Heart left ventricle (tissue), 13 donors: ENCODE data around the gene RNGTT.

ENCODE experiments used
- CTCF ChIP-seq, 12 donors: fragments of 200-600 bp; sonication (generic) in 4 of 12; IDR thresholded peaks; one replicate each; pipeline versions ENCODE4 v1.5.0 to v1.8.0; 2018 to 2022; ENCODE audit warnings: antibody characterized with exemption in 12 of 12, mild to moderate bottlenecking in 5 of 12
- POLR2A ChIP-seq, 2 donors: fragments of 450-650 bp; IDR thresholded peaks; one replicate each; pipeline ENCODE4 v1.6.1; 2017; ENCODE audit warnings: antibody characterized with exemption in 2 of 2, mild to moderate bottlenecking in 2 of 2, moderate library complexity in 2 of 2
- donor health status: ischemic (EF 13 %, LVEDD 7.1; RV severe dilation, severe dysfunction).
- donor health status: DM: no; HTN: yes; CAD: no.
- donor health status: DM: no; HTN: no; CAD: no.
- donor health status: ischemic (EF 25% LVEDD 6.9; RV normal size, moderate dysfunction).
- donor health status: ischemic (EF 25% LVEDD 5.7; RV mildly dilated, moderate dysfunction).
- donor health status: ischemic (EF 35%, LVEDD 5.7; RV mildly dilated, moderate dysfunction).
- donor health status: nonischemic (EF 11% LVEDD 7.7; RV severe dilation, severe dysfunction).
- donor health status: DM: yes; HTN: yes; CAD: no.
- donor health status: PGD.
- donor health status: ischemic (EF 29% LVEDD 5.4; RV normal size, mild dysfunction).
- donor health status: nonischemic (EF 23%, LVEDD 6.1; RV moderate dilation, normal function).

GRCh38 chr6:88848870-88849269 lies 114.5 kb downstream of the RNGTT start:
- TF ChIP-seq CTCF (IDR thresholded peaks at IDR 0.05) (no peak), POLR2A (IDR thresholded peaks at IDR 0.05) (no peak)
